Erythroblast (primary cell): Measurements from ENCODE around the gene SLMAP.

Source experiments
- GATA1 ChIP-seq: IDR thresholded peaks from 2 replicates; pipeline ENCODE4 v1.6.1; 2011; ENCODE audit warnings: low read depth, mild to moderate bottlenecking, control low read depth, low read length, moderate library complexity
- POLR2A ChIP-seq: IDR thresholded peaks from 2 replicates; pipeline ENCODE4 v1.6.1; 2011; ENCODE audit warnings: mild to moderate bottlenecking, low read length

- TF ChIP-seq POLR2A (no peak), GATA1 (no peak)
Observed at GRCh38 chr3:57717205-57717868, 38.8 kb upstream of the SLMAP start.
